Ectodermal cell (in vitro differentiated cells): ENCODE data around the gene MPV17L.
"Not testable (repeated sequence)": the region's sequence is repeated elsewhere in the genome, so short reads cannot be mapped to it uniquely, and the experiment has no call there.

Source experiments
- H3K27ac ChIP-seq: 2 replicates; pipeline ENCODE4 v1.7.0; 2013; ENCODE audit warnings: mild to moderate bottlenecking, low read depth, low read length; ENCODE audit not compliant: insufficient read depth, poor library complexity, severe bottlenecking
- H3K27me3 ChIP-seq: 2 replicates; pipeline ENCODE4 v1.7.0; 2013; ENCODE audit warnings: mild to moderate bottlenecking, low read length; ENCODE audit not compliant: insufficient read depth, control insufficient read depth, poor library complexity, severe bottlenecking
- H3K36me3 ChIP-seq: one replicate; pipeline ENCODE4 v1.7.0; 2013; ENCODE audit warnings: low read length; ENCODE audit not compliant: control insufficient read depth, insufficient read depth
- H3K4me1 ChIP-seq: one replicate; pipeline ENCODE4 v1.7.0; 2013; ENCODE audit warnings: low read length; ENCODE audit not compliant: control insufficient read depth, insufficient read depth
- H3K4me3 ChIP-seq: 2 replicates; pipeline ENCODE4 v1.7.0; 2013; ENCODE audit warnings: low read depth, low read length, control low read depth; ENCODE audit not compliant: insufficient read depth
- H3K9me3 ChIP-seq: 2 replicates; pipeline ENCODE4 v1.7.0; 2013; ENCODE audit warnings: mild to moderate bottlenecking, low read length, moderate library complexity; ENCODE audit not compliant: control insufficient read depth
- WGBS, 2 experiments: methylation state at CpG; one replicate each; pipeline ENCODE4 v1.1.7; 2013; ENCODE audit warnings: missing lambda C conversion rate in 2 of 2; 5-methylcytosine and 5-hydroxymethylcytosine counted together

Gene MPV17L

DNA sequence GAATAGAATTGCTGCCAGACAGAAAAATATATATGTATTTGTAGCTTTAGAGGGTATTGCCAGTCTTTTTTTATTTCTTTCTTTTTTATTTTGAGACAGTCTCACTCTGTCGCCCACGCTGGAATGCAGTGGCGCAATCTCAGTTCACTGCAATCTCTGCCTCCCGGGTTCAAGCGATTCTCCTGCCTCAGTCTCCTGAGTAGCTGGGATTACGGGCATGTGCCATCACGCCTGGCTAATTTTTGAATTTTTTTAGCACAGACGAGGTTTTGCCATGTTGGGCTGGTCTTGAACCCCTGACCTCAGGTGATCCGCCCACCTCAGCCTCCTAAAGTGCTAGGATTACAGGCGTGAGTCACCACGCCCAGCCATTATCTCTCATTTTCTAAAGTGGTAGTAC lies 35.3 kb downstream of the MPV17L start:
- not testable (repeated sequence) for H3K4me3 ChIP-seq, H3K27me3 ChIP-seq, H3K27ac ChIP-seq, H3K36me3 ChIP-seq, H3K4me1 ChIP-seq, H3K9me3 ChIP-seq
- WGBS, 2 experiments = 91% methylated on average over 11 of the region's 11 CpGs

DNA sequence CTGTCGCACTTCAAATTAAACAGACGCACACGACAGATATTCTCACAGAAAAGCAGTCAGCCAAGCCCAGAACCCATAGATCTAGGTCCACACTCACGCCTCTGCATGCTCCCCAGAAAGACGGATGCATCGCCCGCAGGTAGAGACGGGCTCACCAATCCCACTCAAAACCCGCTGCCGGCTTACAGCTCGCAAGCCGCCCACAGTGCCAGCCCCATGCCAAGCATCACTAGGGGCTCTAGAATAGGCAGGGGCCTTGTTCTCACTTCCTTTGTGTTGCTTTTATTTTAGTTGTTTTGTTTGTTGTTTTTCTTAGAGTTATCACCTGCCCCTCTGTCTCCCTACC lies 38.5 kb downstream of the MPV17L start:
- peak overlapping the region; percentile 81 for H3K4me3 ChIP-seq
- H3K9me3 ChIP-seq = no peaks in the 10 kb centered on the region
- no peaks in the 10 kb centered on the region for H3K36me3 ChIP-seq
- H3K4me1 ChIP-seq = no peaks in the 10 kb centered on the region
- peaks cover 10% of the 10 kb centered on the region for H3K27me3 ChIP-seq
- WGBS, 2 experiments = 70 to 71% methylated on average over 12 of the region's 12 CpGs
- no peak overlapping the region for H3K27ac ChIP-seq

DNA sequence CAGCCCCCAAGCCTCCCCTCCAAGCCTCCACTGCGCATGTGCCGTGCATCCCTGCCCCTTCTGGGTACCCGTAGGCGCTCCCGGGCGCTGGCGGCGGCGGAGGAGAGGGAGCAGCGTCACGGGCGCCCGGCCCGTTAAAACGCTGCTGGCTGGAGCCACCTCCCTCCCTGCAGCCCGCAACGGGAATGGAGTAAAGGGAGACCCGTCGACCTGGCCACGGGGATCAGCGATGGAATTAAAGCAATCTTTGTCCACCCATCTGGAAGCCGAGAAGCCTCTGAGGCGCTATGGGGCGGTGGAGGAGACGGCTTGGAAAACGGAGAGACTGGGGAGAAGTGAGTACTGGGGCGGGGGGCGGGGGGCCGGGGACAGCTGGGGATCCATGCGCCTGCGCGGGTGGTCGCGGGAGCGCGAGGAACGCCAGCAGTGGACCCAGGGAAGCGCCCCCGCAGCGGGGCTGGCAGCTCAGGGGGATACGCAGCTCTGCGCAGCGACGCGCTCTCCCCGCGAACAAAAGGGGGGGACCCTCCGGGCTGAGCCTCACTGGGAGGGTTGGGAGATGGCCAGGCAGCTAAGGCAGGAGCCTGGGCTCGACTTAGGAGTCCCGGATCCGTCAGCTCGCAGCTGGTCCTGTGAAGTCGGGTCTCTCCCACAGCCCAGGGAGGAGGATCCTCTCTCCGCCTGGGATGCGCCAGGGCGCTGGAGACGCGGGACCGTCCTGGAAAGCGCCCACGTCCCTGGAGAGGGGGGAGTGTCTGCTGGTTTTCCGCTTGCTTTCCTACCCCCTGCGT lies 39.1 kb downstream of the MPV17L start, which contains the start of gene BMERB1:
TSS of gene BMERB1 (plus strand) at position 164 of the 791 bp plus-strand sequence. CDS start at position 230, 66 bp downstream.
- Histone ChIP-seq H3K9me3 (no peaks in the 10 kb centered on the region), H3K36me3 (no peaks in the 10 kb centered on the region), H3K27ac (no peak within 1 kb of the TSS), H3K4me3 (peak within 1 kb of the TSS; percentile 81), H3K4me1 (no peaks in the 10 kb centered on the region), H3K27me3 (peaks cover 10% of the 10 kb centered on the region)
- WGBS, 2 experiments = 0% methylated on average over 63 of the region's 63 CpGs

DNA sequence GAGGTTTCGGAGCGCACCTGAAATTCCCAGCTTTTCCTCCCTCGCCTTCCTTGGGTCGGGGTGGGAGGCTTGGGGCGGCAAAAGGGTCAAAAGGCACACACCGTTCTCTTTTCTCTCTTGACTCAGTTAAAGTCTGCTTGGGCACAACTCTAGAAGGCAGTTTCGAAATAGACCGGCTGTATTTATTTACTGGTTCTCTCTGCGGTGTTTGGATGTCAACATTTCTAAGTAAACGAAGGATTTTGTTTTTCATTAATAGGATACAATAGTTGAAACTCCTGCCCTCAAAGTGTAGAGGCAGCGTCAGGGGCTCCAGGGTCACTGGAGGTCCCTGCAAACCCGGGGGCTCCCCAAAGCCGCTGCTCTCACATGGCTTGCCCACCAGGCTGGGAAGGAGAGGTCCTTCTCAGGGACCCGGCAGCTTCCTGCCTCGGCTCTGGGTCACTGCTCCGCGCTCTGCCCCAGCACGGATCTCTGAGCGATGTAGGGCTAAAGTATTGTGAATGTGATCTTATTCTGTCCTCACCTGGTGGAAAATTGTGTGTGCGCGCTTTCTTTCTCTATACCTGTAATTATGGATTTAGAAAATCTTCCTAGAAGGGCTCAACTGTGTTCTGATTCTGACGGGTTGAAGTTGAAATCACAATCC lies 39.8 kb downstream of the MPV17L start:
- H3K4me3 ChIP-seq = peak overlapping the region; percentile 81
- peaks cover 10% of the 10 kb centered on the region for H3K27me3 ChIP-seq
- no peaks in the 10 kb centered on the region for H3K4me1 ChIP-seq
- WGBS, 2 experiments = 11 to 12% methylated on average over 21 to 22 of the region's 22 CpGs
- H3K9me3 ChIP-seq = no peaks in the 10 kb centered on the region
- H3K27ac ChIP-seq = no peak overlapping the region
- no peaks in the 10 kb centered on the region for H3K36me3 ChIP-seq

DNA sequence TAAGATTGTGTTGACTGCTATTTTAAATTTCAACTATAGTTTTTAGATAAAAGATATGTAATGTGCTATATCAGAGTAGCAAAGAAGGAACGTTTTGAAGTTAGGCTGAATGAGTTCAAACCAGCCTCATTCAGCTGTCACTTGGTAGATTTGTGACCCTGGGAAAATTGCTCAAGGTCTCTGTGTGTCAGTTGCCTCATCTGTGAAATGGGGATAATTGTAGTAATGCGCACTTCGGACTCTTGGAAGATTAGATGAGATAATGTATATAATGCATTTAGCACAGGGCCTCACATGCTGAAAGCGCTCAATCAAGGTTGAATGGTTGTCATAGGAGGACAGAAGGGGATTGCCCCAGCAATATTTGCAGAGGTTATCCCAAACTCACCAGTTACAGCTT lies 43.5 kb downstream of the MPV17L start:
- H3K27me3 ChIP-seq = peaks cover 10% of the 10 kb centered on the region
- H3K4me1 ChIP-seq = no peaks in the 10 kb centered on the region
- no peak overlapping the region for H3K27ac ChIP-seq
- WGBS, 2 experiments = 91 to 95% methylated on average over 4 of the region's 4 CpGs
- H3K36me3 ChIP-seq = no peaks in the 10 kb centered on the region
- no peak overlapping the region for H3K4me3 ChIP-seq
- H3K9me3 ChIP-seq = no peaks in the 10 kb centered on the region

DNA sequence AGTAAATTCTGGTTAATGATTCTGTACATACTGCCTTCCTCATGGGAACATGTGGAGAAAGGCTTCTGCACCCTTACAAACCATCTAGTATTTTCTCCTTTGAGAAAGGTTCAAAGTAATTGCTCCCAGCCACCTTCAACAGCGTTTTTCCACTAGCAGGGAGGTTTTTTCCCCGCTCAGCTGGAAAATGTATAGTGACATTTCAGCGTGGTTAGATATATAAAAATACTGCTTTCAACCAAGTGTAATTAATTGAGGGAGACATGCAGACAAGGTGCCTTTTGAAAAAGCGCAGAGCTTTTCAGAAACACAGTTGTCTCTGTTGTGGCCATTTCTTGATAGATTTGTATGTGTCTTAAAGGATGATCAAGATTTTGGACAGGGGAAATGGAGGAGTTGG lies 44.0 kb downstream of the MPV17L start:
- no peak overlapping the region for H3K27ac ChIP-seq
- no peaks in the 10 kb centered on the region for H3K9me3 ChIP-seq
- no peaks in the 10 kb centered on the region for H3K36me3 ChIP-seq
- no peak overlapping the region for H3K4me3 ChIP-seq
- 89 to 90% methylated on average over 4 of the region's 4 CpGs for WGBS, 2 experiments
- no peaks in the 10 kb centered on the region for H3K4me1 ChIP-seq
- peaks cover 10% of the 10 kb centered on the region for H3K27me3 ChIP-seq

DNA sequence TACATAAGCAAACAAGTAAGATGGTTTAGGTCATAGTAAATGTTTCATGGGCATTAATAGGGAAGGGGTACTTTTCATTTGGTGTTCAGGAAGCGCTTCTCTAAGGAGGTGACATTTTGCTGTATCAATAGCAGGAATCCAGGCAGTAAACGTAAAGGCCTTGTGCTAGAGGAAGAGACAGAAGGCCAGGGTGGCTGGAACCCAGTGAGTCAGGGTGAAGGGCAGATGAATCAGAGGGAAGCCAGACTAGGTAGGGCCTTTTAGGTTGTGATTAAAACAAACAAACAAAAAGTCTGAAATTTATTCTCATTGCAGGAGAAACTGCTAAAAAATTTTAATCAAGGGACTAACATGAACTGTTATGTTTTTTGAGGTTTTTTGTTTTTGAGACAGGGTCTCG lies 45.3 kb downstream of the MPV17L start:
- H3K4me3 ChIP-seq = no peak overlapping the region
- no peaks in the 10 kb centered on the region for H3K4me1 ChIP-seq
- no peaks in the 10 kb centered on the region for H3K36me3 ChIP-seq
- H3K9me3 ChIP-seq = no peaks in the 10 kb centered on the region
- 92 to 95% methylated on average over 3 of the region's 3 CpGs for WGBS, 2 experiments
- peaks cover under 1% of the 10 kb centered on the region for H3K27me3 ChIP-seq
- H3K27ac ChIP-seq = no peak overlapping the region

DNA sequence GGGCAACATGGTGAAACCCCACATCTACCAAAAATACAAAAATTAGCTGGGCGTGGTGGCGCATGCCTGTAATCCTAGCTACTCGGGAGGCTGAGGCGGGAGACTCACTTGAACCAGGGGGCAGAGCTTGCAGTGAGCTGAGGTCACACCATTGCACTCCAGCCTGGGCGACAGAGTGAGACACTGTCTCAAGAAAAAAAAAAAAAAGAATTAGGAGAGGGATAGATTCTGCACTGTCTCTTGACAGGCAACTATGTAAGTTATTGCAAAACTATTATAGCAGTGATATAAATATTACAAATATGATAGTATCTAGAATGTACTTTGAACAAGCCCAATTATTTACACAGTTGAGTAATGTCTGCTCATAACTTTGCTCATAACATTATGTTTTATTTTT lies 46.6 kb downstream of the MPV17L start:
- H3K36me3 ChIP-seq, H3K4me1 ChIP-seq, H3K4me3 ChIP-seq, H3K27ac ChIP-seq, H3K27me3 ChIP-seq, H3K9me3 ChIP-seq: not testable (repeated sequence)
- WGBS, 2 experiments = 95 to 96% methylated on average over 5 of the region's 5 CpGs

DNA sequence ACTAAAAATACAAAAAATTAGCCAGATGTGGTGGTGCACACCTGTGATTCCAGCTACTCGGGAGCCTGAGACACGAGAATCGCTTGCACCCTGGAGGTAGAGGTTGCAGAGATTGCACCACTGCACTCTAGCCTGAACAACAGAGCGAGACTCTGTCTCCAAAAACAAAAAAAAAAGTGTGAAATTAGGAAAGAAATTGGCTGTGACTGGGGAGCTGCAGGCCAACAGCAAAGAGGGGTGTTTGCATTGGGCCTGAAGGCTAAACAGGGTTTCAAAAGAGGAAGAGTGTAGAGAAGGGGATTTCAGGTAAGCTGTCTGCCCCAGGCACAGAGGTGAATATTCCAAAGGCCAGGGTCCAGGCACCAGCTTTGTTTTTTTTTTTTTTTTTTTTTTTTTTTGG lies 48.2 kb downstream of the MPV17L start:
- H3K4me3 ChIP-seq = no peak overlapping the region
- no peaks in the 10 kb centered on the region for H3K27me3 ChIP-seq
- 94 to 97% methylated on average over 4 of the region's 4 CpGs for WGBS, 2 experiments
- no peaks in the 10 kb centered on the region for H3K36me3 ChIP-seq
- no peaks in the 10 kb centered on the region for H3K4me1 ChIP-seq
- no peaks in the 10 kb centered on the region for H3K9me3 ChIP-seq
- H3K27ac ChIP-seq = no peak overlapping the region

DNA sequence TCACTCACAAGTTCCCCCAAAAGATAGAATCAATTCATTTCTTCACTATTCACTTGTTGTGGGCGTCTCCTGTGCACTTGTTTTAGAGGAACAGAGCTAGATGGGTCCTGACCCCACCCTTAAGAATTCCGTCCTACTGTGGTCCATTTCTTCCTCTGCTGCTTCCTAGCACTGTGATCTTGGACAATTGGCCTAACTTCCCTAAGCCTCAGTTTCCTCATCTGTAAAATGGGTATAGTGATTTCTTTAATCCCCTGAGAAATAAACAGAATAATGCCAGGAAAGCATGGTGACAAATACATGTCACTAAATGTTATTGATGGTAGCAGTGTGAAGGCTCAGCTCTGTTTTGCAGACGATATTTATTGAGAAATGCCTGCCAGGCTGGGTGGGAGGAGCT lies 48.7 kb downstream of the MPV17L start:
- Histone ChIP-seq H3K27me3 (no peaks in the 10 kb centered on the region), H3K27ac (no peak overlapping the region), H3K36me3 (no peaks in the 10 kb centered on the region), H3K4me3 (no peak overlapping the region), H3K4me1 (no peaks in the 10 kb centered on the region), H3K9me3 (no peaks in the 10 kb centered on the region)
- WGBS, 2 experiments = 94 to 95% methylated on average over 3 of the region's 3 CpGs
